ENCODE measurements around the gene MUSK. TPM values are rescaled to one million over a fixed set of nuclear protein-coding genes. Genes with fewer than 3 reads are reported as not detected.

The MUSK gene
- total RNA-seq, 1 experiment from 2014 or later: not detected

GRCh38 chr9:110745676-110746075 lies 77.1 kb downstream of the MUSK start:
- Mint-ChIP-seq H3K4me1 (peaks cover 19% of the 10 kb centered on the region), H3K9me3 (no peaks in the 10 kb centered on the region), H3K36me3 (no peaks in the 10 kb centered on the region), H3K27me3 (ENCODE audit: low read depth) (no peaks in the 10 kb centered on the region), H3K27ac (no peak overlapping the region), H3K4me3 (no peak overlapping the region)
- ATAC-seq: no peak
- no peak for TF ChIP-seq CREB1 (CRISPR knock-in tag; IDR thresholded peaks at IDR 0.05)
- TF ChIP-seq, protein P1, sequence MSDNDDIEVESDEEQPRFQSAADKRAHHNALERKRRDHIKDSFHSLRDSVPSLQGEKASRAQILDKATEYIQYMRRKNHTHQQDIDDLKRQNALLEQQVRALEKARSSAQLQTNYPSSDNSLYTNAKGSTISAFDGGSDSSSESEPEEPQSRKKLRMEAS (CRISPR knock-in tag; IDR thresholded peaks at IDR 0.05): no peak
- no peak for TF ChIP-seq MLX (CRISPR knock-in tag; IDR thresholded peaks at IDR 0.05)
- TF ChIP-seq FOXP1 (CRISPR knock-in tag; IDR thresholded peaks at IDR 0.05; ENCODE audit: borderline replicate concordance): no peak
- no peak for TF ChIP-seq EMX1 (CRISPR knock-in tag; IDR thresholded peaks at IDR 0.05)
- TF ChIP-seq FOXJ3 (CRISPR knock-in tag; IDR thresholded peaks at IDR 0.05; ENCODE audit: borderline replicate concordance): no peak
- TF ChIP-seq NFYB (CRISPR knock-in tag; conservative IDR thresholded peaks at IDR 0.05; ENCODE audit: low read depth): no peak
- TF ChIP-seq, protein P2, sequence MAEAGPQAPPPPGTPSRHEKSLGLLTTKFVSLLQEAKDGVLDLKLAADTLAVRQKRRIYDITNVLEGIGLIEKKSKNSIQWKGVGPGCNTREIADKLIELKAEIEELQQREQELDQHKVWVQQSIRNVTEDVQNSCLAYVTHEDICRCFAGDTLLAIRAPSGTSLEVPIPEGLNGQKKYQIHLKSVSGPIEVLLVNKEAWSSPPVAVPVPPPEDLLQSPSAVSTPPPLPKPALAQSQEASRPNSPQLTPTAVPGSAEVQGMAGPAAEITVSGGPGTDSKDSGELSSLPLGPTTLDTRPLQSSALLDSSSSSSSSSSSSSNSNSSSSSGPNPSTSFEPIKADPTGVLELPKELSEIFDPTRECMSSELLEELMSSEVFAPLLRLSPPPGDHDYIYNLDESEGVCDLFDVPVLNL (CRISPR knock-in tag; IDR thresholded peaks at IDR 0.05; ENCODE audit: borderline replicate concordance, low read depth): no peak
- TF ChIP-seq CREM (CRISPR knock-in tag; IDR thresholded peaks at IDR 0.05): no peak
- TF ChIP-seq GTF2I (CRISPR knock-in tag; conservative IDR thresholded peaks at IDR 0.05): no peak
- TF ChIP-seq ZNF232 (CRISPR knock-in tag; IDR thresholded peaks at IDR 0.05): no peak
- no peak for TF ChIP-seq GABPB1 (CRISPR knock-in tag; IDR thresholded peaks at IDR 0.05)
- TF ChIP-seq IRF1 (CRISPR knock-in tag; IDR thresholded peaks at IDR 0.05): no peak
- ChIA-PET CTCF (no interaction called here), POLR2A (no interaction called here)
- no peak for DNase-seq (ENCODE audit: low spot score)

- ChIA-PET CTCF (no interaction called here), POLR2A (no interaction called here)
- H3K27ac Mint-ChIP-seq: no peak overlapping the region
- no peaks in the 10 kb centered on the region for H3K36me3 Mint-ChIP-seq
- no peak for ATAC-seq
- H3K27me3 Mint-ChIP-seq (ENCODE audit: low read depth): no peaks in the 10 kb centered on the region
- H3K4me3 Mint-ChIP-seq: no peak overlapping the region
- no peaks in the 10 kb centered on the region; the same call in 1 of the 2 replicates for H3K9me3 Mint-ChIP-seq
- peaks cover 21% of the 10 kb centered on the region for H3K4me1 Mint-ChIP-seq
- DNase-seq (ENCODE audit: low spot score): no peak
- TF ChIP-seq USF1 (CRISPR knock-in tag; IDR thresholded peaks at IDR 0.05) (no peak), HMGA2 (CRISPR knock-in tag; IDR thresholded peaks at IDR 0.05) (no peak), ZNF232 (CRISPR knock-in tag; IDR thresholded peaks at IDR 0.05) (no peak), ZNF138 (CRISPR knock-in tag; conservative IDR thresholded peaks at IDR 0.05) (no peak)
- TF ChIP-seq, protein P3, sequence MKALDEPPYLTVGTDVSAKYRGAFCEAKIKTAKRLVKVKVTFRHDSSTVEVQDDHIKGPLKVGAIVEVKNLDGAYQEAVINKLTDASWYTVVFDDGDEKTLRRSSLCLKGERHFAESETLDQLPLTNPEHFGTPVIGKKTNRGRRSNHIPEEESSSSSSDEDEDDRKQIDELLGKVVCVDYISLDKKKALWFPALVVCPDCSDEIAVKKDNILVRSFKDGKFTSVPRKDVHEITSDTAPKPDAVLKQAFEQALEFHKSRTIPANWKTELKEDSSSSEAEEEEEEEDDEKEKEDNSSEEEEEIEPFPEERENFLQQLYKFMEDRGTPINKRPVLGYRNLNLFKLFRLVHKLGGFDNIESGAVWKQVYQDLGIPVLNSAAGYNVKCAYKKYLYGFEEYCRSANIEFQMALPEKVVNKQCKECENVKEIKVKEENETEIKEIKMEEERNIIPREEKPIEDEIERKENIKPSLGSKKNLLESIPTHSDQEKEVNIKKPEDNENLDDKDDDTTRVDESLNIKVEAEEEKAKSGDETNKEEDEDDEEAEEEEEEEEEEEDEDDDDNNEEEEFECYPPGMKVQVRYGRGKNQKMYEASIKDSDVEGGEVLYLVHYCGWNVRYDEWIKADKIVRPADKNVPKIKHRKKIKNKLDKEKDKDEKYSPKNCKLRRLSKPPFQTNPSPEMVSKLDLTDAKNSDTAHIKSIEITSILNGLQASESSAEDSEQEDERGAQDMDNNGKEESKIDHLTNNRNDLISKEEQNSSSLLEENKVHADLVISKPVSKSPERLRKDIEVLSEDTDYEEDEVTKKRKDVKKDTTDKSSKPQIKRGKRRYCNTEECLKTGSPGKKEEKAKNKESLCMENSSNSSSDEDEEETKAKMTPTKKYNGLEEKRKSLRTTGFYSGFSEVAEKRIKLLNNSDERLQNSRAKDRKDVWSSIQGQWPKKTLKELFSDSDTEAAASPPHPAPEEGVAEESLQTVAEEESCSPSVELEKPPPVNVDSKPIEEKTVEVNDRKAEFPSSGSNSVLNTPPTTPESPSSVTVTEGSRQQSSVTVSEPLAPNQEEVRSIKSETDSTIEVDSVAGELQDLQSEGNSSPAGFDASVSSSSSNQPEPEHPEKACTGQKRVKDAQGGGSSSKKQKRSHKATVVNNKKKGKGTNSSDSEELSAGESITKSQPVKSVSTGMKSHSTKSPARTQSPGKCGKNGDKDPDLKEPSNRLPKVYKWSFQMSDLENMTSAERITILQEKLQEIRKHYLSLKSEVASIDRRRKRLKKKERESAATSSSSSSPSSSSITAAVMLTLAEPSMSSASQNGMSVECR (CRISPR knock-in tag; IDR thresholded peaks at IDR 0.05; ENCODE audit: borderline replicate concordance): no peak
- TF ChIP-seq, protein P4, sequence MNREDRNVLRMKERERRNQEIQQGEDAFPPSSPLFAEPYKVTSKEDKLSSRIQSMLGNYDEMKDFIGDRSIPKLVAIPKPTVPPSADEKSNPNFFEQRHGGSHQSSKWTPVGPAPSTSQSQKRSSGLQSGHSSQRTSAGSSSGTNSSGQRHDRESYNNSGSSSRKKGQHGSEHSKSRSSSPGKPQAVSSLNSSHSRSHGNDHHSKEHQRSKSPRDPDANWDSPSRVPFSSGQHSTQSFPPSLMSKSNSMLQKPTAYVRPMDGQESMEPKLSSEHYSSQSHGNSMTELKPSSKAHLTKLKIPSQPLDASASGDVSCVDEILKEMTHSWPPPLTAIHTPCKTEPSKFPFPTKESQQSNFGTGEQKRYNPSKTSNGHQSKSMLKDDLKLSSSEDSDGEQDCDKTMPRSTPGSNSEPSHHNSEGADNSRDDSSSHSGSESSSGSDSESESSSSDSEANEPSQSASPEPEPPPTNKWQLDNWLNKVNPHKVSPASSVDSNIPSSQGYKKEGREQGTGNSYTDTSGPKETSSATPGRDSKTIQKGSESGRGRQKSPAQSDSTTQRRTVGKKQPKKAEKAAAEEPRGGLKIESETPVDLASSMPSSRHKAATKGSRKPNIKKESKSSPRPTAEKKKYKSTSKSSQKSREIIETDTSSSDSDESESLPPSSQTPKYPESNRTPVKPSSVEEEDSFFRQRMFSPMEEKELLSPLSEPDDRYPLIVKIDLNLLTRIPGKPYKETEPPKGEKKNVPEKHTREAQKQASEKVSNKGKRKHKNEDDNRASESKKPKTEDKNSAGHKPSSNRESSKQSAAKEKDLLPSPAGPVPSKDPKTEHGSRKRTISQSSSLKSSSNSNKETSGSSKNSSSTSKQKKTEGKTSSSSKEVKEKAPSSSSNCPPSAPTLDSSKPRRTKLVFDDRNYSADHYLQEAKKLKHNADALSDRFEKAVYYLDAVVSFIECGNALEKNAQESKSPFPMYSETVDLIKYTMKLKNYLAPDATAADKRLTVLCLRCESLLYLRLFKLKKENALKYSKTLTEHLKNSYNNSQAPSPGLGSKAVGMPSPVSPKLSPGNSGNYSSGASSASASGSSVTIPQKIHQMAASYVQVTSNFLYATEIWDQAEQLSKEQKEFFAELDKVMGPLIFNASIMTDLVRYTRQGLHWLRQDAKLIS (CRISPR knock-in tag; IDR thresholded peaks at IDR 0.05; ENCODE audit: borderline replicate concordance): no peak
- TF ChIP-seq, protein P5, sequence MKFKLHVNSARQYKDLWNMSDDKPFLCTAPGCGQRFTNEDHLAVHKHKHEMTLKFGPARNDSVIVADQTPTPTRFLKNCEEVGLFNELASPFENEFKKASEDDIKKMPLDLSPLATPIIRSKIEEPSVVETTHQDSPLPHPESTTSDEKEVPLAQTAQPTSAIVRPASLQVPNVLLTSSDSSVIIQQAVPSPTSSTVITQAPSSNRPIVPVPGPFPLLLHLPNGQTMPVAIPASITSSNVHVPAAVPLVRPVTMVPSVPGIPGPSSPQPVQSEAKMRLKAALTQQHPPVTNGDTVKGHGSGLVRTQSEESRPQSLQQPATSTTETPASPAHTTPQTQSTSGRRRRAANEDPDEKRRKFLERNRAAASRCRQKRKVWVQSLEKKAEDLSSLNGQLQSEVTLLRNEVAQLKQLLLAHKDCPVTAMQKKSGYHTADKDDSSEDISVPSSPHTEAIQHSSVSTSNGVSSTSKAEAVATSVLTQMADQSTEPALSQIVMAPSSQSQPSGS (CRISPR knock-in tag; IDR thresholded peaks at IDR 0.05; ENCODE audit: borderline replicate concordance, low read depth): no peak
Observed at GRCh38 chr9:110746211-110746930, 77.8 kb downstream of the MUSK start.
